Lung (tissue), 12 donors: Measurements from ENCODE around the gene MICALL1. TPM values are rescaled to one million over a fixed set of nuclear protein-coding genes. Genes with fewer than 3 reads are reported as not detected.

Experiments
- ATAC-seq: fragments of 200-7000 bp; cut with Tn5 transposase; one replicate; pipeline ENCODE4 v1.9.1; 2020; ENCODE audit warnings: moderate number of reproducible peaks; ENCODE audit not compliant: insufficient read depth, low FRiP score
- DNase-seq, 3 donors: peaks; one replicate each; pipeline ENCODE4 v3.0.0-alpha.2; 2013 to 2017
- H3K27ac ChIP-seq, 2 donors: one replicate each; pipeline ENCODE4 v1.5.1; 2013; ENCODE audit warnings: mild to moderate bottlenecking in 2 of 2, moderate library complexity in 2 of 2, control low read depth in 1 of 2, inconsistent platforms in 1 of 2, low read depth in 1 of 2, low read length in 1 of 2
- H3K27me3 ChIP-seq, 3 donors: one replicate each; pipeline ENCODE4 v1.5.1; 2013; ENCODE audit warnings: low read length in 2 of 3; ENCODE audit not compliant: control insufficient read depth in 3 of 3, insufficient read depth in 3 of 3
- H3K36me3 ChIP-seq, 4 donors: one replicate each; pipeline ENCODE4 v1.5.1; 2013; ENCODE audit warnings: low read length in 4 of 4, mild to moderate bottlenecking in 1 of 4, moderate library complexity in 1 of 4; ENCODE audit not compliant: control insufficient read depth in 4 of 4, insufficient read depth in 4 of 4
- H3K4me1 ChIP-seq, 5 donors: one replicate each; pipeline ENCODE4 v1.5.1; 2013; ENCODE audit warnings: low read length in 5 of 5, mild to moderate bottlenecking in 2 of 5, moderate library complexity in 1 of 5; ENCODE audit not compliant: control insufficient read depth in 5 of 5, insufficient read depth in 5 of 5
- H3K4me3 ChIP-seq: one replicate; pipeline ENCODE4 v1.5.1; 2013; ENCODE audit warnings: mild to moderate bottlenecking, control low read depth, moderate library complexity
- H3K9ac ChIP-seq, 2 donors: one replicate each; pipeline ENCODE4 v1.5.1; 2013; ENCODE audit warnings: low read length in 2 of 2, control low read depth in 1 of 2; ENCODE audit not compliant: insufficient read depth in 1 of 2
- H3K9me3 ChIP-seq, 4 donors: one replicate each; pipeline ENCODE4 v1.5.1; 2013; ENCODE audit warnings: low read length in 3 of 4, mild to moderate bottlenecking in 1 of 4, moderate library complexity in 1 of 4; ENCODE audit not compliant: control insufficient read depth in 4 of 4, insufficient read depth in 3 of 4
- CTCF ChIP-seq: IDR thresholded peaks from 2 replicates; pipeline ENCODE4 v1.5.1; 2012; ENCODE audit warnings: mild to moderate bottlenecking; ENCODE audit errors: control extremely low read depth, extremely low read depth
- WGBS, 2 donors: extraction: QIAGEN DNeasy Blood & Tissue Kit; methylation state at CpG; one replicate each; pipeline ENCODE4 v1.1.7; 2013; 5-methylcytosine and 5-hydroxymethylcytosine counted together
- polyA plus RNA-seq, 2 donors: library from polyadenylated mRNA; stranded (reverse); fragments of 200-250 nt; gene quantifications; one replicate each; pipeline ENCODE4 v1.2.1, GENCODE V29; 2013
- total RNA-seq, 2 donors: library from RNA; depleted of rRNA in 1 of 2; stranded (reverse); fragments of >200 nt in 1 of 2; gene quantifications; one replicate each; pipeline ENCODE4 v1.2.1, GENCODE V29; 2014 to 2021
- donor health status: control.
- donor health status: control.
- donor health status: Bipolar disorder and iron deficiency.
- donor health status: healthy.
- donor health status: DM: yes; HTN: yes; CAD: no.

Gene MICALL1
- total and polyA plus RNA-seq, 4 donors: 12.9 to 29.1 (median 17.5) TPM

- DNase-seq (no peak), ATAC-seq (no peak)
- TF ChIP-seq CTCF: no peak
- Histone ChIP-seq H3K9ac (no peak overlapping the region), H3K9me3 (no peaks in the 10 kb centered on the region), H3K36me3 (peaks cover 0 to 7% (median 0%) of the 10 kb centered on the region in 4 donors), H3K27me3 (no peaks in the 10 kb centered on the region), H3K4me1 (peaks cover 0 to 11% (median 0%) of the 10 kb centered on the region in 5 donors), H3K27ac (no peak overlapping the region), H3K4me3 (no peak overlapping the region)
- 84 to 89% methylated on average over 7 of the region's 7 CpGs for WGBS, 2 donors
These were observed 84.8 kb downstream of the MICALL1 start for GRCh38 chr22:37990862-37991261.

- peaks cover 0 to 11% (median 0%) of the 10 kb centered on the region in 5 donors for H3K4me1 ChIP-seq
- no peaks in the 10 kb centered on the region for H3K9me3 ChIP-seq
- no peak overlapping the region for H3K4me3 ChIP-seq
- TF ChIP-seq CTCF: no peak
- WGBS, 2 donors: 71 to 75% methylated on average over 6 of the region's 6 CpGs
- H3K27ac ChIP-seq: no peak overlapping the region
- H3K36me3 ChIP-seq: peaks cover 0 to 1% (median 0%) of the 10 kb centered on the region in 4 donors
- H3K27me3 ChIP-seq: no peaks in the 10 kb centered on the region
- H3K9ac ChIP-seq: no peak overlapping the region
- DNase-seq (no peak), ATAC-seq (no peak)
These were observed 85.8 kb downstream of the MICALL1 start for GRCh38 chr22:37991731-37992442.

Other genes starting within 250 kb of the MICALL1 start
- 1 to 10 TPM; 5.7 to 7.4 TPM for gene PDXP, start 247.6 kb upstream of the MICALL1 start, total RNA-seq
- gene PDXP, start 247.6 kb upstream of the MICALL1 start, polyA plus RNA-seq: 1 to 10 TPM; 4.4 to 7.3 TPM
- gene LGALS1, start 230.7 kb upstream of the MICALL1 start, total RNA-seq: 100 to 1,000 TPM; 347 to 797 TPM
- 1,000 to 10,000 TPM; 1,097 to 1,622 TPM for gene LGALS1, start 230.7 kb upstream of the MICALL1 start, polyA plus RNA-seq
- 10 to 100 TPM; 14.5 to 27.4 TPM for gene NOL12, start 220.0 kb upstream of the MICALL1 start, total RNA-seq
- gene NOL12, start 220.0 kb upstream of the MICALL1 start, polyA plus RNA-seq: 10 to 100 TPM; 31.5 to 37.0 TPM
- gene TRIOBP, start 209.2 kb upstream of the MICALL1 start, total RNA-seq: 100 to 1,000 TPM in 1 of 2 donors, 10 to 100 TPM in 1; 99.3 to 105 TPM
- gene TRIOBP, start 209.2 kb upstream of the MICALL1 start, polyA plus RNA-seq: 10 to 100 TPM; 37.1 to 70.7 TPM
- gene GCAT, start 98.4 kb upstream of the MICALL1 start, total RNA-seq: 10 to 100 TPM; 11.7 to 17.2 TPM
- 10 to 100 TPM in 1 of 2 donors, 1 to 10 TPM in 1; 9.3 to 31.1 TPM for gene GCAT, start 98.4 kb upstream of the MICALL1 start, polyA plus RNA-seq
- not detected for gene GALR3, start 82.9 kb upstream of the MICALL1 start, total RNA-seq
- gene GALR3, start 82.9 kb upstream of the MICALL1 start, polyA plus RNA-seq: not detected
- gene ANKRD54, start 62.0 kb upstream of the MICALL1 start, total RNA-seq: 10 to 100 TPM; 19.8 to 31.8 TPM
- 10 to 100 TPM; 19.3 to 20.2 TPM for gene ANKRD54, start 62.0 kb upstream of the MICALL1 start, polyA plus RNA-seq
- gene EIF3L, start 56.9 kb upstream of the MICALL1 start, total RNA-seq: 100 to 1,000 TPM; 281 to 420 TPM
- 100 to 1,000 TPM; 175 to 224 TPM for gene EIF3L, start 56.9 kb upstream of the MICALL1 start, polyA plus RNA-seq
- gene C22orf23, start 47.3 kb downstream of the MICALL1 start, total RNA-seq: 1 to 10 TPM; 1.1 to 4.2 TPM
- gene C22orf23, start 47.3 kb downstream of the MICALL1 start, polyA plus RNA-seq: 1 to 10 TPM; 1.4 to 1.6 TPM
- gene POLR2F, start 47.4 kb downstream of the MICALL1 start, total RNA-seq: 10 to 100 TPM; 36.8 to 62.3 TPM
- gene POLR2F, start 47.4 kb downstream of the MICALL1 start, polyA plus RNA-seq: 100 to 1,000 TPM in 1 of 2 donors, 10 to 100 TPM in 1; 96.9 to 161 TPM
- gene SOX10, start 78.3 kb downstream of the MICALL1 start, total RNA-seq: under 1 TPM in 1 of 2 donors, not detected in 1; 0.54 TPM
- under 1 TPM in 1 of 2 donors, not detected in 1; 0.10 TPM for gene SOX10, start 78.3 kb downstream of the MICALL1 start, polyA plus RNA-seq
- 10 to 100 TPM; 32.4 to 45.6 TPM for gene PICK1, start 151.1 kb downstream of the MICALL1 start, total RNA-seq
- gene PICK1, start 151.1 kb downstream of the MICALL1 start, polyA plus RNA-seq: 10 to 100 TPM; 33.3 to 41.4 TPM
- under 1 TPM in 1 of 2 donors, not detected in 1; 0.64 TPM for gene SLC16A8, start 177.9 kb downstream of the MICALL1 start, total RNA-seq
- gene SLC16A8, start 177.9 kb downstream of the MICALL1 start, polyA plus RNA-seq: under 1 TPM; 0.32 to 0.39 TPM
- under 1 TPM; 0.17 to 0.49 TPM for gene BAIAP2L2, start 204.4 kb downstream of the MICALL1 start, total RNA-seq
- gene BAIAP2L2, start 204.4 kb downstream of the MICALL1 start, polyA plus RNA-seq: 1 to 10 TPM in 1 of 2 donors, under 1 TPM in 1; 0.44 to 1.0 TPM